ENCODE data around the gene FANCD2OS.

- TF ChIP-seq CTCF (IDR thresholded peaks at IDR 0.05; ENCODE audit: low read depth, low read length, missing input control) (no peak), SP1 (IDR thresholded peaks at IDR 0.05) (no peak), TAF1 (conservative IDR thresholded peaks at IDR 0.05) (no peak), RAD21 (IDR thresholded peaks at IDR 0.05) (no peak), FOXA2 (IDR thresholded peaks at IDR 0.05) (no peak), ZBTB33 (IDR thresholded peaks at IDR 0.05) (no peak), YY1 (IDR thresholded peaks at IDR 0.05) (no peak), MAX (IDR thresholded peaks at IDR 0.05) (no peak), JUND (IDR thresholded peaks at IDR 0.05) (no peak), RXRA (IDR thresholded peaks at IDR 0.05) (no peak), REST (IDR thresholded peaks at IDR 0.05) (no peak)
Observed at GRCh38 chr3:10137178-10137577, 29.1 kb upstream of the FANCD2OS start.
